ENCODE results near the gene SATB2.

The SATB2 gene

GRCh38 chr2:199434555-199434954 lies 23.2 kb downstream of the SATB2 start (continued):
- TF ChIP-seq OSR1 (CRISPR knock-in tag; IDR thresholded peaks at IDR 0.05): no peak
- no peak for TF ChIP-seq ZNF8 (CRISPR knock-in tag; IDR thresholded peaks at IDR 0.05)
- TF ChIP-seq ZNF565 (CRISPR knock-in tag; conservative IDR thresholded peaks at IDR 0.05; ENCODE audit: low read depth): no peak

DNA sequence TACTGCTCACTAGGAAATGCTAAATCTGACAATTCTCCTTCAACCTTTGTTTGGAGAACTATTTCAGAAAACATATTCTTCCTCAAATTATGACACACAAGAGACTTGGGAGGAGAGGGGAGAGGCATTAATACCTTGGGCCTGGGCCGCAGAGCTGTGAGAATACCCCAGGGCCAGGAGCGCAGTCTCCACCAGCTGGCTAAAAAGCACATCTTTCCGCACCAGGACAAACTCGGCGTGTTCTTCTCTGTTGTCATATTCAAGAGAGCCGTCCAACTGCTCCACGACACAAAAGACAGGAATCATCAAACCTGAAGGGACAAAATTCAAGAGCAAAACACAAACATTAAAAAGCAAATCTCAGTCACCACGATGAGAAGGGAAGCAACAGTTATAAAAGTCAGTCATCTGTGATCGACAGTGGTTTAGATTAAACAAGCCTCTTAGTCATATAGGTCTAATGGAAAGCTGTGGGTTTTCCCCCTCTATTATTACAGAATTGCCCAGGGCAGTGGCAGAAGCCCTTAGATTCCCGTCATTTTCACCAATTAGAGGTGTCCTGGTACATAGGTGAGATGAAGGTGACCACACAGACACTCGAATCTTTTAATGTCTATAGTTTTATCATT lies 24.4 kb downstream of the SATB2 start:
- TF ChIP-seq RARB (CRISPR knock-in tag; IDR thresholded peaks at IDR 0.05) (no peak), ISL1 (CRISPR knock-in tag; IDR thresholded peaks at IDR 0.05) (no peak), CSRNP3 (CRISPR knock-in tag; IDR thresholded peaks at IDR 0.05) (no peak), SNAI2 (CRISPR knock-in tag; IDR thresholded peaks at IDR 0.05) (no peak)
- ATAC-seq: no peak

GRCh38 chr2:199431746-199432213 lies 26.0 kb downstream of the SATB2 start:
- ATAC-seq: no peak; the same call in 1 of the 3 replicates
- no peak for TF ChIP-seq ZC3H10 (CRISPR knock-in tag; IDR thresholded peaks at IDR 0.05)
- TF ChIP-seq POU6F1 (CRISPR knock-in tag; IDR thresholded peaks at IDR 0.05; ENCODE audit: borderline replicate concordance, low read depth): no peak
- no peak for TF ChIP-seq ZNF8 (CRISPR knock-in tag; IDR thresholded peaks at IDR 0.05)
- no peak for TF ChIP-seq BACH2 (CRISPR knock-in tag; IDR thresholded peaks at IDR 0.05; ENCODE audit: borderline replicate concordance)
- no peak for TF ChIP-seq ARNTL (CRISPR knock-in tag; IDR thresholded peaks at IDR 0.05; ENCODE audit: borderline replicate concordance, low read depth)

DNA sequence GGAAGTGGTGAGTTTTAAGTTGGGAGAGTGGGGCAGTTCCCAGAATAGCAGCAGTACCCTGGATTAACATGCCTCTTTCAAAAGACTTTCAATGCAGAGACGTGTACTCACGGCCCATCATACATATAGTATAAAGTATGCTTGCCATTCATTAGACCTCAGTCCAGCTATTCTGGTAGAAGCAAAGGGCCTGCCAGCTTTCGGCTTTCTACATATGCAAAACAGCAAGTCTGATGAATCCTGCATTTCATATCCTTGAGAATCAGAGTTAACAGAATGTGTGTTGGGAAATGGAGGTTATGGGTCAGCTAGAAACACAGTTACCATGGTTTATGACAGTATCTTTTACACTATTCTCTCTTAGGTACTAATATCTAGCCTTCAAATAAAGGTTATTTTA lies 27.5 kb downstream of the SATB2 start:
- ATAC-seq: no peak
- TF ChIP-seq CSRNP3 (CRISPR knock-in tag; IDR thresholded peaks at IDR 0.05) (no peak), TOX (CRISPR knock-in tag; IDR thresholded peaks at IDR 0.05; ENCODE audit: borderline replicate concordance) (no peak), CSDC2 (CRISPR knock-in tag; IDR thresholded peaks at IDR 0.05) (no peak), ZFP3 (CRISPR knock-in tag; IDR thresholded peaks at IDR 0.05) (no peak), GLIS3 (CRISPR knock-in tag; IDR thresholded peaks at IDR 0.05) (no peak)
- TF ChIP-seq, protein P1, sequence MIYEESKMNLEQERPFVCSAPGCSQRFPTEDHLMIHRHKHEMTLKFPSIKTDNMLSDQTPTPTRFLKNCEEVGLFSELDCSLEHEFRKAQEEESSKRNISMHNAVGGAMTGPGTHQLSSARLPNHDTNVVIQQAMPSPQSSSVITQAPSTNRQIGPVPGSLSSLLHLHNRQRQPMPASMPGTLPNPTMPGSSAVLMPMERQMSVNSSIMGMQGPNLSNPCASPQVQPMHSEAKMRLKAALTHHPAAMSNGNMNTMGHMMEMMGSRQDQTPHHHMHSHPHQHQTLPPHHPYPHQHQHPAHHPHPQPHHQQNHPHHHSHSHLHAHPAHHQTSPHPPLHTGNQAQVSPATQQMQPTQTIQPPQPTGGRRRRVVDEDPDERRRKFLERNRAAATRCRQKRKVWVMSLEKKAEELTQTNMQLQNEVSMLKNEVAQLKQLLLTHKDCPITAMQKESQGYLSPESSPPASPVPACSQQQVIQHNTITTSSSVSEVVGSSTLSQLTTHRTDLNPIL (CRISPR knock-in tag; IDR thresholded peaks at IDR 0.05; ENCODE audit: low read depth): no peak

- TF ChIP-seq ZNF70 (CRISPR knock-in tag; IDR thresholded peaks at IDR 0.05) (no peak), TOX (CRISPR knock-in tag; IDR thresholded peaks at IDR 0.05; ENCODE audit: borderline replicate concordance) (no peak), PATZ1 (CRISPR knock-in tag; IDR thresholded peaks at IDR 0.05; ENCODE audit: borderline replicate concordance) (no peak), SNAI2 (CRISPR knock-in tag; IDR thresholded peaks at IDR 0.05) (no peak), ESRRG (CRISPR knock-in tag; IDR thresholded peaks at IDR 0.05) (no peak), ZNF8 (CRISPR knock-in tag; IDR thresholded peaks at IDR 0.05) (no peak), ISL1 (CRISPR knock-in tag; IDR thresholded peaks at IDR 0.05) (no peak), ZNF565 (CRISPR knock-in tag; conservative IDR thresholded peaks at IDR 0.05; ENCODE audit: low read depth) (no peak)
- ATAC-seq: no peak
These were observed 29.4 kb downstream of the SATB2 start for GRCh38 chr2:199428291-199428690.

Data from SK-N-SH treated with all-trans-retinoic acid at 6 μM for 48 hours (cell line).